Stomach (tissue), 9 donors: ENCODE measurements around the gene TENM4. TPM values are rescaled to one million over a fixed set of nuclear protein-coding genes. Genes with fewer than 3 reads are reported as not detected.

Source experiments
- DNase-seq, 2 donors: peaks; one replicate each; pipeline versions ENCODE4 v3.0.0 to v3.0.0-alpha.2; 2013 to 2019
- H3K27ac ChIP-seq, 5 donors: fragments of 200-600 bp in 4 of 5; sonication (generic) in 4 of 5; one replicate each; pipeline ENCODE4 v1.5.1; 2013 to 2019; ENCODE audit warnings: mild to moderate bottlenecking in 1 of 5, moderate library complexity in 1 of 5
- H3K27me3 ChIP-seq, 3 donors: fragments of 200-600 bp; sonication (generic); one replicate each; pipeline ENCODE4 v1.5.1; 2017 to 2019; ENCODE audit warnings: mixed run types in 1 of 3
- H3K36me3 ChIP-seq, 4 donors: fragments of 200-600 bp; sonication (generic); 1 replicate in 3 of 4; 2 replicates in 1 of 4; pipeline ENCODE4 v1.5.1; 2016 to 2019
- H3K4me1 ChIP-seq, 4 donors: fragments of 200-600 bp; sonication (generic); one replicate each; pipeline ENCODE4 v1.5.1; 2016 to 2019
- H3K4me3 ChIP-seq, 4 donors: fragments of 200-600 bp; sonication (generic) in 3 of 4; one replicate each; pipeline ENCODE4 v1.5.1; 2016 to 2019; ENCODE audit warnings: mild to moderate bottlenecking in 1 of 4
- H3K9me3 ChIP-seq, 4 donors: fragments of 200-600 bp; sonication (generic); one replicate each; pipeline ENCODE4 v1.5.1; 2016 to 2019
- CTCF ChIP-seq, 7 experiments: fragments of 450-650 bp in 4 of 7; fragments of 200-600 bp in 3 of 7; sonication (generic) in 3 of 7; IDR thresholded peaks; one replicate each; pipeline ENCODE4 v1.5.1; 2016 to 2019; ENCODE audit warnings: antibody characterized with exemption in 7 of 7, control low read depth in 2 of 7, mild to moderate bottlenecking in 1 of 7
- EP300 ChIP-seq: sonication (generic); formaldehyde crosslinking; IDR thresholded peaks from one replicate; pipeline ENCODE4 v1.6.1; 2017; ENCODE audit warnings: antibody characterized with exemption
- POLR2A ChIP-seq, 4 donors: fragments of 450-650 bp; IDR thresholded peaks; one replicate each; pipeline ENCODE4 v1.6.1; 2016; ENCODE audit warnings: antibody characterized with exemption in 4 of 4, control low read depth in 2 of 4, mild to moderate bottlenecking in 1 of 4, moderate library complexity in 1 of 4
- POLR2AphosphoS5 ChIP-seq, 3 donors: sonication (generic); formaldehyde crosslinking; IDR thresholded peaks; one replicate each; pipeline ENCODE4 v1.6.1; 2016; ENCODE audit warnings: antibody characterized with exemption in 3 of 3
- WGBS, 5 donors: extraction: QIAGEN DNeasy Blood & Tissue Kit in 3 of 5; methylation state at CpG; one replicate each; pipeline versions ENCODE4 v1.1.5 to v1.1.7; 2013 to 2018; 5-methylcytosine and 5-hydroxymethylcytosine counted together
- intact Hi-C: fragments of 100-400 bp; cut with DNase I; formaldehyde crosslinking; loops from one replicate; pipeline ENCODE4 v1.15.1; 2023; ENCODE audit warnings: low total_unique reads
- polyA plus RNA-seq, 3 donors: library from polyadenylated mRNA; stranded (reverse); fragments of 200-250 nt; gene quantifications; one replicate each; pipeline ENCODE4 v1.2.3, GENCODE V29; 2013
- total RNA-seq, 5 donors: library from RNA; depleted of rRNA; stranded (reverse); fragments of >200 nt; gene quantifications; one replicate each; pipeline versions ENCODE4 v1.1.0 to v1.2.3, GENCODE V29; 2014 to 2016
- donor health status: healthy with polysubstance abuse.
- donor health status: Bipolar disorder and iron deficiency.
- donor health status: healthy.

TENM4 gene
- total and polyA plus RNA-seq, 8 donors = 0.06 to 13.2 (median 0.87) TPM; not detected in 1

DNA sequence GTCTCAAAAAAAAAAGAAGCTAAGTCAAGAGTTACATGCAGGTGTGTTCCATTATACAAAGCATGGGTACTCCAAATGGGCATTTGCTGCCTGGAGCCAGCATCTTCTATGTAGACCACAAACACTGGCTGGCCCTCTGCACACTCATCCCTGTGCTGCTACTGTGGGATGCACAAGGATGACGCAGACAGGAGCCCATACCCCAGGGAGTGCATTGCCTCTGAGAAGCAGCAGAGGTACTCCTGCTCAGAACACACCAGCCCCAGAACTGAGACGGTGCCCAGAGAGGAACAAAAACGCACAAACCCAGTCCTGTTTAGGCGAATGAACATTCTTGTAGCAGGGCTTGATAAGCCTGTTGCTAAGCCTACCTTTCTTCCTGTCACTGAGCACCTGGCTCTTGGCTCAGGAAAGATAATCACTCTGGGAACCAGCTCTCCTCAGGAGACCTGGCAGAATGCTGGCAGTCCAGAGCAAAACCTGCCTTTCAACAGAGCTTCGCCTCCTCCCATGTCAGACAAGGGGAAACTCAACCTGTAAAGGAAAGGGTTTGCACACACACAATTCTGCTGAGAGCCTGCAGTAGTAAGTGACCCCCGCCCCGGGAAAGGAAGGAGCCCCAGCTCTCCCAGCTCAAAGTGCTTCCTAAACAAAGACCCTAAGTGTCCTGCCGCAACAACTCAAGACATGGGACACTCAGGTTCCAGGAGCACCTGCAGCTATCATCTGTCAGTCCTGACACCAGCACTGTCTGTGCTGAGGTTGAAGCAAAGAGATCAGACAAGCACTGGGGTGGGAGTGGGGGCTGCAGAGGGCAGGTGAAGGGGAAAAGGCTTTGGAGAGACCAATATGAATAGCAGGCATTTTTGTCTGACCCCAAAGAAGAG lies 145.7 kb downstream of the TENM4 start:
- Histone ChIP-seq H3K36me3 (no peaks in the 10 kb centered on the region), H3K4me3 (no peak overlapping the region), H3K9me3 (no peaks in the 10 kb centered on the region), H3K27me3 (no peaks in the 10 kb centered on the region), H3K4me1 (no peaks in the 10 kb centered on the region), H3K27ac (no peak overlapping the region)
- peak; percentile 29 to 67 for DNase-seq
- TF ChIP-seq POLR2AphosphoS5 (IDR thresholded peaks at IDR 0.05) = no peak
- no peak for TF ChIP-seq EP300
- no peak for TF ChIP-seq CTCF (IDR thresholded peaks at IDR 0.05)
- no peak for TF ChIP-seq POLR2A (IDR thresholded peaks at IDR 0.05)
- WGBS, 5 donors = 30 to 63% (median 44%) methylated on average over 6 to 8 of the region's 8 CpGs
- intact Hi-C loops = no loop called here

- DNase-seq = no peak
- no peak for TF ChIP-seq POLR2A (IDR thresholded peaks at IDR 0.05)
- TF ChIP-seq CTCF (IDR thresholded peaks at IDR 0.05) = no peak
- no peak for TF ChIP-seq POLR2AphosphoS5 (IDR thresholded peaks at IDR 0.05)
- no peak for TF ChIP-seq EP300
- H3K4me3 ChIP-seq = no peak overlapping the region
- H3K4me1 ChIP-seq = no peaks in the 10 kb centered on the region
- no peaks in the 10 kb centered on the region for H3K27me3 ChIP-seq
- H3K27ac ChIP-seq = no peak overlapping the region
- intact Hi-C loops = no loop called here
- H3K36me3 ChIP-seq = no peaks in the 10 kb centered on the region
- 69 to 76% (median 73%) methylated on average over 4 of the region's 4 CpGs for WGBS, 5 donors
- no peaks in the 10 kb centered on the region for H3K9me3 ChIP-seq
Measured at GRCh38 chr11:79291948-79292347, 148.9 kb downstream of the TENM4 start.

GRCh38 chr11:79290761-79291160 lies 150.1 kb downstream of the TENM4 start:
- H3K36me3 ChIP-seq = no peaks in the 10 kb centered on the region
- no peaks in the 10 kb centered on the region for H3K9me3 ChIP-seq
- H3K4me1 ChIP-seq = no peaks in the 10 kb centered on the region
- no peak overlapping the region for H3K27ac ChIP-seq
- DNase-seq = no peak
- H3K27me3 ChIP-seq = no peaks in the 10 kb centered on the region
- TF ChIP-seq POLR2AphosphoS5 (IDR thresholded peaks at IDR 0.05) (no peak), CTCF (IDR thresholded peaks at IDR 0.05) (no peak), POLR2A (IDR thresholded peaks at IDR 0.05) (no peak), EP300 (no peak)
- H3K4me3 ChIP-seq = no peak overlapping the region
- intact Hi-C loops = no loop called here

- H3K4me1 ChIP-seq = no peaks in the 10 kb centered on the region
- H3K4me3 ChIP-seq = no peak overlapping the region
- DNase-seq = no peak
- TF ChIP-seq EP300 (no peak), POLR2A (IDR thresholded peaks at IDR 0.05) (no peak), POLR2AphosphoS5 (IDR thresholded peaks at IDR 0.05) (no peak), CTCF (IDR thresholded peaks at IDR 0.05) (no peak)
- peaks cover 0 to 4% (median 0%) of the 10 kb centered on the region in 4 donors for H3K9me3 ChIP-seq
- H3K27me3 ChIP-seq = no peaks in the 10 kb centered on the region
- no peak overlapping the region for H3K27ac ChIP-seq
- intact Hi-C loops = no loop called here
- no peaks in the 10 kb centered on the region for H3K36me3 ChIP-seq
Measured at GRCh38 chr11:79287952-79288351, 152.9 kb downstream of the TENM4 start.
